HepG2 (cell line): ENCODE measurements around the gene MAN1A2. TPM values are rescaled to one million over a fixed set of nuclear protein-coding genes. Genes with fewer than 3 reads are reported as not detected.

Experiments
- ATAC-seq: fragments of 200-7000 bp; cut with Tn5 transposase; 3 replicates; pipeline ENCODE4 v1.9.1; 2020; ENCODE audit warnings: mild to moderate bottlenecking, moderate library complexity
- BruUV-seq: library from RNA; stranded (reverse); fragments of 400-500 nt; replicated peaks from 2 replicates; lab custom pipeline; 2021; lab: Mats Ljungman, UMichigan
- CTCF ChIA-PET: fragments of 300-600 bp; formaldehyde crosslinking; extraction: SDS; loops from one replicate; lab custom pipeline; 2021; ENCODE audit warnings: low total read pairs, inconsistent platforms, low intra/inter-chr PET ratio; lab: Yijun Ruan, JAX
- POLR2A ChIA-PET: fragments of 350-600 bp; sonication (Branson Sonifier 250); formaldehyde crosslinking; loops from one replicate; lab custom pipeline; 2020; ENCODE audit warnings: antibody characterized with exemption, inconsistent platforms; lab: Yijun Ruan, JAX
- DNase-seq: peaks from one replicate; pipeline ENCODE4 v3.0.0-alpha.2; 2015; ENCODE audit warnings: low spot score
- FAIRE-seq: peaks from 3 replicates; lab custom pipeline; 2011; peaks lifted over from hg19 to GRCh38; lab: Jason Lieb, UNC
- H2AFZ ChIP-seq: one replicate; pipeline ENCODE4 v1.6.1; 2011; ENCODE audit warnings: low read length, inconsistent platforms
- H3K27ac ChIP-seq: fragments of 300-600 bp; 3 replicates; pipeline ENCODE4 v1.8.0; 2011; ENCODE audit warnings: mixed run types, mild to moderate bottlenecking, mixed read lengths, low read length, inconsistent platforms; ENCODE audit not compliant: insufficient read depth; ENCODE audit errors: extremely low read length
- H3K27me3 ChIP-seq, 2 experiments: fragments of 200-600 bp in 1 of 2; 2 replicates in 1 of 2; 3 replicates in 1 of 2; pipeline versions ENCODE4 v1.6.0 to v1.8.0; 2011; ENCODE audit warnings: low read length in 2 of 2, mild to moderate bottlenecking in 2 of 2, moderate library complexity in 2 of 2, inconsistent platforms in 1 of 2; ENCODE audit not compliant: insufficient read depth in 2 of 2, control insufficient read depth in 1 of 2
- H3K36me3 ChIP-seq, 2 experiments: fragments of 200-600 bp in 1 of 2; replicated peaks in 1 of 2; 2 replicates in 1 of 2; 3 replicates in 1 of 2; pipeline versions ENCODE4 v1.5.1 to v1.8.0; 2011; ENCODE audit warnings: low read length in 2 of 2, inconsistent platforms in 1 of 2; ENCODE audit not compliant: insufficient read depth in 2 of 2, control insufficient read depth in 1 of 2
- H3K4me1 ChIP-seq: 2 replicates; pipeline ENCODE4 v1.5.1; 2012; ENCODE audit warnings: low read length, inconsistent platforms; ENCODE audit not compliant: insufficient read depth
- H3K4me2 ChIP-seq: 2 replicates; pipeline ENCODE4 v1.6.0; 2011; ENCODE audit warnings: low read depth, low read length, inconsistent platforms
- H3K4me3 ChIP-seq, 3 experiments: fragments of 200-600 bp in 1 of 3; sonication (generic), shearing (Covaris generic) in 1 of 3; replicated peaks in 1 of 3; 2 replicates each; pipeline ENCODE4 v1.5.1; 2011 to 2016; ENCODE audit warnings: low read length in 3 of 3, inconsistent platforms in 2 of 3, low read depth in 2 of 3, mild to moderate bottlenecking in 2 of 3, control low read depth in 1 of 3, mixed read lengths in 1 of 3; ENCODE audit not compliant: insufficient read depth in 1 of 3
- H3K79me2 ChIP-seq: one replicate; pipeline ENCODE4 v1.6.1; 2011; ENCODE audit warnings: low read length, inconsistent platforms; ENCODE audit not compliant: insufficient read depth
- H3K9ac ChIP-seq: 2 replicates; pipeline ENCODE4 v1.6.0; 2011; ENCODE audit warnings: mild to moderate bottlenecking, low read depth, low read length, inconsistent platforms; ENCODE audit not compliant: insufficient read depth
- H3K9me3 ChIP-seq: 2 replicates; pipeline ENCODE4 v1.5.1; 2012; ENCODE audit warnings: mild to moderate bottlenecking, low read length
- H4K20me1 ChIP-seq: 2 replicates; pipeline ENCODE4 v1.6.0; 2011; ENCODE audit warnings: inconsistent platforms, mild to moderate bottlenecking, low read length, moderate library complexity; ENCODE audit not compliant: insufficient read depth
- FOXK2 ChIP-seq: fragments of 450-650 bp; IDR thresholded peaks from 2 replicates; pipeline ENCODE4 v1.6.1; 2016
- HMG20A ChIP-seq: IDR thresholded peaks from 2 replicates; pipeline ENCODE4 v1.6.1; 2016; ENCODE audit warnings: borderline replicate concordance
- JUND ChIP-seq: sonication (generic); formaldehyde crosslinking; IDR thresholded peaks from 2 replicates; pipeline ENCODE4 v1.8.0; 2022; ENCODE audit warnings: mild to moderate bottlenecking, missing genetic modification reagents
- MAFF ChIP-seq: IDR thresholded peaks from 2 replicates; pipeline ENCODE4 v1.6.1; 2011; ENCODE audit warnings: low read depth, low read length, improper control_type of control experiment
- MAFK ChIP-seq, 2 experiments: IDR thresholded peaks in 1 of 2; conservative IDR thresholded peaks in 1 of 2; 2 replicates each; pipeline ENCODE4 v1.6.1; 2011; ENCODE audit warnings: improper control_type of control experiment in 2 of 2, low read length in 2 of 2
- NFYB ChIP-seq: sonication (generic); formaldehyde crosslinking; IDR thresholded peaks from 2 replicates; pipeline ENCODE4 v1.4.0; 2020; ENCODE audit warnings: missing genetic modification reagents
- TFDP2 ChIP-seq: sonication (generic); formaldehyde crosslinking; IDR thresholded peaks from 2 replicates; pipeline ENCODE4 v1.4.0; 2020; ENCODE audit warnings: missing genetic modification reagents
- ZFP36L2 ChIP-seq: sonication (generic); formaldehyde crosslinking; IDR thresholded peaks from 2 replicates; pipeline ENCODE4 v1.4.0; 2020; ENCODE audit warnings: missing genetic modification reagents
- ZMYM4 ChIP-seq: sonication (generic); formaldehyde crosslinking; IDR thresholded peaks from 2 replicates; pipeline ENCODE4 v1.8.1; 2023; ENCODE audit warnings: mild to moderate bottlenecking, missing genetic modification reagents
- ZNF503 ChIP-seq: sonication (generic); formaldehyde crosslinking; IDR thresholded peaks from 2 replicates; pipeline ENCODE4 v1.4.0; 2020; ENCODE audit warnings: missing genetic modification reagents
- ZSCAN30 ChIP-seq: sonication (generic); formaldehyde crosslinking; IDR thresholded peaks from 2 replicates; pipeline ENCODE4 v1.5.0; 2020; ENCODE audit warnings: mild to moderate bottlenecking, missing genetic modification reagents
- WGBS: methylation state at CpG from one replicate; pipeline ENCODE4 v1.1.6; 2017; ENCODE audit warnings: low lambda C conversion rate; 5-methylcytosine and 5-hydroxymethylcytosine counted together
- in situ Hi-C: cut with HindIII; loops from 2 replicates; pipeline ENCODE4 v1.10.0; 2017; ENCODE audit warnings: low pct_unique_long_range_greater_than_20kb; ENCODE audit not compliant: extremely low pct_ligation_motif_present
- intact Hi-C: fragments of 100-400 bp; cut with micrococcal nuclease; formaldehyde crosslinking; loops from one replicate; pipeline ENCODE4 v1.10.0; 2022; ENCODE audit not compliant: unreplicated experiment
- polyA plus RNA-seq, 8 experiments: library from polyadenylated mRNA; depleted of rRNA in 3 of 8; stranded (reverse) in 7 of 8; unstranded in 1 of 8; fragments of >200 nt; fragmentation: Illumina TruSeq in 4 of 8; extraction: Trizol in 4 of 8; gene quantifications; 2 replicates each; pipeline versions ENCODE4 v1.2.1 to v1.2.3, GENCODE V29; 2011 to 2016; ENCODE audit warnings: low read depth in 4 of 8, missing spikeins in 1 of 8, mixed read lengths in 1 of 8; ENCODE audit not compliant: insufficient read depth in 1 of 8
- total RNA-seq, 5 experiments: library from RNA; depleted of rRNA; stranded (reverse); fragments of >200 nt; fragmentation: Illumina TruSeq; extraction: Trizol; gene quantifications; 2 replicates each; pipeline ENCODE4 v1.2.3, GENCODE V29; 2016; ENCODE audit warnings: low read depth in 1 of 5
- TF ChIP-seq, protein P1 (sequence below): sonication (generic); formaldehyde crosslinking; IDR thresholded peaks from 2 replicates; pipeline ENCODE4 v1.5.1; 2020; ENCODE audit warnings: mild to moderate bottlenecking, missing genetic modification reagents, moderate library complexity
- TF ChIP-seq, protein P2 (sequence below): sonication (generic); formaldehyde crosslinking; IDR thresholded peaks from 2 replicates; pipeline ENCODE4 v1.5.0; 2020; ENCODE audit warnings: missing genetic modification reagents
- TF ChIP-seq, protein P3 (sequence below): sonication (generic); formaldehyde crosslinking; IDR thresholded peaks from 2 replicates; pipeline ENCODE4 v1.8.0; 2022; ENCODE audit warnings: missing genetic modification reagents, mild to moderate bottlenecking, inconsistent platforms, borderline replicate concordance

The MAN1A2 gene
- total and polyA plus RNA-seq, 2 of the 13 experiments (the other 11 are each of a cell fraction or from before 2014, with no cell fraction given) = 8.0 to 19.9 TPM

DNA sequence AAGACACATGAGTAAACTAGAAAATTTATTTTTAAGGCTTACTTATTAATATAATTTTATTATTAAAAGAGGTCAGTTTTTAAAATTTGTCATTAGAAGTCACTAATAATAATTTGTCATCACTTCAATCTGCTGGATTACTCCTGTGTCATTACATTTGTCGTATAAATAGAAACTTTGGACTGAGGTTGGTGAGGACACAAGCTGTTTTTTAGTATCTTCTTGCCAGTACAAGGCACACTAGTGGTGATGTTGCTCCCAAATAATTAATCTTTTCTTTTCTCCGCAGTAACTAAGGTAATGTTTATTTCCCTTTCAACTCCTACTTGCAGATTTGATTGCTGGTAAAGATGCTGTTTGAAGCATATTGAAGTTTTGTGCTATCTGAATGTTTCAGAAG, 179.2 kb downstream of the MAN1A2 start:
- no TSS peak for BruUV-seq
- TF ChIP-seq ZFP36L2 (CRISPR knock-in tag) = no peak
- TF ChIP-seq, protein P1, sequence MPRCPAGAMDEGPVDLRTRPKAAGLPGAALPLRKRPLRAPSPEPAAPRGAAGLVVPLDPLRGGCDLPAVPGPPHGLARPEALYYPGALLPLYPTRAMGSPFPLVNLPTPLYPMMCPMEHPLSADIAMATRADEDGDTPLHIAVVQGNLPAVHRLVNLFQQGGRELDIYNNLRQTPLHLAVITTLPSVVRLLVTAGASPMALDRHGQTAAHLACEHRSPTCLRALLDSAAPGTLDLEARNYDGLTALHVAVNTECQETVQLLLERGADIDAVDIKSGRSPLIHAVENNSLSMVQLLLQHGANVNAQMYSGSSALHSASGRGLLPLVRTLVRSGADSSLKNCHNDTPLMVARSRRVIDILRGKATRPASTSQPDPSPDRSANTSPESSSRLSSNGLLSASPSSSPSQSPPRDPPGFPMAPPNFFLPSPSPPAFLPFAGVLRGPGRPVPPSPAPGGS (CRISPR knock-in tag) = no peak
- no peak for TF ChIP-seq TFDP2 (CRISPR knock-in tag)
- TF ChIP-seq, all 625 proteins: peak for 0
- no peak for DNase-seq
- no peak for FAIRE-seq
- WGBS = 31% methylated on average over 2 of the region's 2 CpGs
- ChIA-PET POLR2A (no interaction called here), CTCF (no interaction called here)
- H3K79me2 ChIP-seq = no peaks in the 10 kb centered on the region
- in situ Hi-C loops (no loop called here), intact Hi-C loops (no loop called here)
- ATAC-seq = no peak
- no peak overlapping the region for H3K27ac ChIP-seq
- no peak overlapping the region for H2AFZ ChIP-seq
- H3K4me2 ChIP-seq = no peak overlapping the region
- H3K9me3 ChIP-seq = no peaks in the 10 kb centered on the region
- H3K36me3 ChIP-seq = no peaks in the 10 kb centered on the region
- H3K9ac ChIP-seq = no peak overlapping the region
- H3K4me3 ChIP-seq = no peak overlapping the region
- H4K20me1 ChIP-seq = no peaks in the 10 kb centered on the region
- H3K4me1 ChIP-seq = peaks cover 23% of the 10 kb centered on the region
- no peaks in the 10 kb centered on the region for H3K27me3 ChIP-seq

GRCh38 chr1:117553471-117553870, 186.2 kb downstream of the MAN1A2 start:
- ChIA-PET CTCF (no interaction called here), POLR2A (no interaction called here)
- DNase-seq (no peak), FAIRE-seq (no peak), ATAC-seq (no peak)
- intact Hi-C loops = no loop called here
- no peak overlapping the region for H3K9ac ChIP-seq
- no peak overlapping the region for H3K4me2 ChIP-seq
- no peaks in the 10 kb centered on the region for H3K9me3 ChIP-seq
- no peak overlapping the region for H3K27ac ChIP-seq
- H2AFZ ChIP-seq = no peak overlapping the region
- H3K27me3 ChIP-seq = no peaks in the 10 kb centered on the region
- H3K4me1 ChIP-seq = no peaks in the 10 kb centered on the region
- in situ Hi-C loops = no loop called here
- no peaks in the 10 kb centered on the region for H4K20me1 ChIP-seq
- TF ChIP-seq JUND = no peak
- TF ChIP-seq NFYB (CRISPR knock-in tag) = no peak
- TF ChIP-seq HMG20A (CRISPR knock-in tag) = no peak
- no peak for TF ChIP-seq ZNF503
- no peak for TF ChIP-seq ZMYM4 (CRISPR knock-in tag)
- TF ChIP-seq, protein P2, sequence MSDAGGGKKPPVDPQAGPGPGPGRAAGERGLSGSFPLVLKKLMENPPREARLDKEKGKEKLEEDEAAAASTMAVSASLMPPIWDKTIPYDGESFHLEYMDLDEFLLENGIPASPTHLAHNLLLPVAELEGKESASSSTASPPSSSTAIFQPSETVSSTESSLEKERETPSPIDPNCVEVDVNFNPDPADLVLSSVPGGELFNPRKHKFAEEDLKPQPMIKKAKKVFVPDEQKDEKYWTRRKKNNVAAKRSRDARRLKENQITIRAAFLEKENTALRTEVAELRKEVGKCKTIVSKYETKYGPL (CRISPR knock-in tag) = no peak
- TF ChIP-seq ZSCAN30 (CRISPR knock-in tag) = no peak
- peak; percentile 89 to 97 for TF ChIP-seq MAFK (conservative IDR thresholded peaks at IDR 0.05 in 1 of 2, IDR thresholded peaks at IDR 0.05 in 1 of 2; ENCODE audit: low read length in 2 of 2)
- TF ChIP-seq MAFF = peak; percentile 93
- TF ChIP-seq FOXK2 = no peak
- TF ChIP-seq, protein P3, sequence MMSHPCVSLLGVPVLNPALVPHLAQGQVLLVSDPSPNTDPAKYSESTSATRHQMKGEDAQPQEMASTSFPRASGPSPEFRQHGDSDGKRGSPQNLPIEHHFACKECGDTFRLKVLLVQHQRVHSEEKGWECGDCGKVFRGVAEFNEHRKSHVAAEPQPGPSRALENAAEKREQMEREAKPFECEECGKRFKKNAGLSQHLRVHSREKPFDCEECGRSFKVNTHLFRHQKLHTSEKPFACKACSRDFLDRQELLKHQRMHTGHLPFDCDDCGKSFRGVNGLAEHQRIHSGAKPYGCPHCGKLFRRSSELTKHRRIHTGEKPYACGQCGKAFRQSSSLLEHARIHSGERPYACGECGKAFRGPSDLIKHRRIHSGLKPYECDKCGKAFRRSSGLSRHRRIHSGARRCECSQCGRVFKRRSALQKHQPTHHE (CRISPR knock-in tag) = no peak
- BruUV-seq = no TSS peak
- H3K36me3 ChIP-seq = no peaks in the 10 kb centered on the region
- H3K4me3 ChIP-seq = no peak overlapping the region
- no peaks in the 10 kb centered on the region for H3K79me2 ChIP-seq
